GM21360 (cell line): ENCODE results near the gene MRPL45.

Experiments used
- ATAC-seq: cut with Tn5 transposase; IDR thresholded peaks from one replicate; pipeline ENCODE4 v1.9.1; 2021; ENCODE audit warnings: mild to moderate bottlenecking, moderate library complexity; ENCODE audit not compliant: unreplicated experiment

Gene MRPL45

DNA sequence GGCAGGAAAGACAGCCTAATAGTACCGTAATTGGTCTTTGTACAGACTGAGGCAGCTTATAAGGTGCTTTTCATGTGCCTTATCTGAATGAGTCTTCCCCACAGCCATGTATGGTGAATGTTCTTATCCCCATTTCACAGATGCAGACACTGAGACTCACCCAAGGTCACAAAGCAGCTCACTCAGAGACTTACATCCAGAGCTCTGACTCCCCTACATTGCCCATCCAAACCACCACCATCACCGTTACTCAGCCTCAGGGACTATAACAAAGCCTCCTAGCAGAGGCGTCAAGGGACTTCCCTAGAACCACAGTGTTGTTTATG lies 47.4 kb downstream of the MRPL45 start:
- no peak for ATAC-seq

DNA sequence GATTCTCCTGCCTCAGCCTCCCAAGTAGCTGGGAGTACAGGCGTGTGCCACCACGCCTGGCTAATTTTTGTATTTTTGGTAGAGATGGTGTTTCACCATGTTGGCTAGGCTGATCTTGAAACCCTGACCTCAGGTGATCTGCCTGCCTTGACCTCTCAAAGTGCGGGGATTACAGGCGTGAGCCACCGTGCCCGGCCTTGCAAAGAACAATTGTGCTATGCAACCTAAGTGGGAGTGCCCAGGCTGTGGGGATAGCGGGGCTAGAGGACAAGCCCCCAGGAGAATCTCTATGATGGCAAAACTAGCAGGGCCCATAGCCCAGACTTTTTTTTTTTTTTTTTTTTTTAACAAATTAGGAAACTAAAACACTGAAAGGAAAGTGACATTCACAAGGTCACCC lies 48.8 kb downstream of the MRPL45 start:
- ATAC-seq = no peak

DNA sequence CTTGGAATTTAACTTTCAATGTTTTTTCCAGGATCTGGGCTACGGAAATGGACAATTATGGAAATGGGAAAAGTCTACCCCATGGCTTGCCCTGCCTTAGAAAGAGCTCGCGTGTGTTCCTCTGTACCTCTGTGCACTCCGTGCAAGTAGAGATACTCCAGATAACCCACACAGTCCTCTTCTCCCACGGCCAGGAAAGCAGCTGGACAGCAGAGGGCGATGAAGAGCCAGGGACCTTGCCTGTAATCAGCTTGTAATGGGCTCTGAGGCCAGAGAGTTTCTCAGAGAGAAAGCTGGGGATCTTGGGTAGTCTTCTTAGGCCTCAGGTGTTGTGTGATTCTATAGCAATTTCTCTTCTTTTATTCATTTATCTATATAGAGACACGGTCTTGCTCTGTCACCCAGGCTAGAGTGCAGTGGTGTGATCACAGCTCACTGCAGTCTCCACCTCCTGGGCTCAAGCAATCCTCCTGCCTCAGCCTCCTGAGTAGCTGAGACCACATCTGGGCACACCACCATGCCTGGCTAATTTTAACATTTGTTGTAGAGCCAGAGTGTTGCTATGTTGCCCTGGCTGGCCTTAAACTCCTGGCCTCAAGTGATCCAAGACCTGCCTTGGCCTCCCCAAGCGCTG lies 52.2 kb downstream of the MRPL45 start:
- no peak for ATAC-seq

DNA sequence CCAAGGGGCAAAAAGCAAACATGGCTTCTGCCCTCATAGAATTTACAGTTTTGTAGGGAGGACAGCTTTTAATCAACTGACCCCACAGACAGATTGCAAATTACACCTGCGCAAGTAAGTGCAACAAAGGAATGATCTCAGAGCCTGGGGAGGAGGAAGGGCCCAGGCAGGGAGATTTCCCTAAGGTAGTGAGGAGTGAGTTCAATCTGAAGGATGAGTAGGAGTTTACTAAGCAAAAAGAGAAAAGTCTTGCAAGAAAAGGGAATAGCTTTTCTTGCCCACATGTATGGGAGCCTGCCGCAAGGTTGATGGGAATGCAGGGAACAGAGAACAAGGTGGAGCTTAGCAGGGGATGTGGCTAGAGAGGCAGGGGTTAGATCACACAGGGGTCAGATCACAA lies 53.1 kb downstream of the MRPL45 start:
- ATAC-seq = no peak

DNA sequence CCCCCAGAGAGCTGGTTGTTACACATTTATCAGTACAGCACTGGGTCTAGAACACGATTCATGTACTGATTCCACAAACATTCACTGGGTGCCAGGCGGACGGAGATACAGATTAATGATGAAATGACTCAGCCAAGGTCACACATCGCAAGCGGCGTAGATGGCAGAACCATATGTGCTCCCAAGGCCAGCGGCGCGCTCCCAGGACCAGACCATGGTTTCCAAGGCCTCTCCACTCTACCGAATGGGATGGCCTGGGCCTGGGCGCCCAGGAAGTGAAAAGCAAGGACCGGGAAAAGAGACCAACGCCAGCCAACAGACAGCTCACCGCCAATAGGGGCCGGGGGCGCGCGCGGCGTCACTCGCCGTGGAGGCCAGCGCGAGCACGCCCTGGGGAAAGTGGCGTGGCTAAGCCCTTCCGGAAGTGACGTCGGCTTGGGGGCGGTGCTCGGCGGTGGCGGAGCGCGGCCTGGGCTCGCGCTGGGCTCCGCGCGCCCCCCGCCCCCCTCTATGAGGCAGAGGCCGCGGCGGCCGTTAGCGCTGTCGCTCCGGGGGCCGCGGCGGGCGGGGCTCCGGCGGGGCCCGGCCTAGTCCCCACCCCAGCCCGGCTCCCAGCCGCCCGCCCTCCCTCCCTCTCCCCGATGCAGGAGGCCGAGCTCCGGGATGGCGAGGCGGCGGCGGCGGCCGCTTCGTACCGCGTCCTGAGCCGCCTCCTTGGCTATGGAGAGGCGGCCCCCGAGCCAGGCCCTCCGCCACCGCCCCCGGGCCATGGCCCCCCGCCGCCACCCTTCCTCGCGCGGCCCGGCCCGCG lies 54.6 kb downstream of the MRPL45 start, which contains the start of gene SOCS7:
Gene SOCS7, plus strand, starts transcription at position 433 of the 811 bp plus-strand sequence. Its CDS starts 209 bp downstream, at position 642.
- peak; percentile 83 for ATAC-seq

DNA sequence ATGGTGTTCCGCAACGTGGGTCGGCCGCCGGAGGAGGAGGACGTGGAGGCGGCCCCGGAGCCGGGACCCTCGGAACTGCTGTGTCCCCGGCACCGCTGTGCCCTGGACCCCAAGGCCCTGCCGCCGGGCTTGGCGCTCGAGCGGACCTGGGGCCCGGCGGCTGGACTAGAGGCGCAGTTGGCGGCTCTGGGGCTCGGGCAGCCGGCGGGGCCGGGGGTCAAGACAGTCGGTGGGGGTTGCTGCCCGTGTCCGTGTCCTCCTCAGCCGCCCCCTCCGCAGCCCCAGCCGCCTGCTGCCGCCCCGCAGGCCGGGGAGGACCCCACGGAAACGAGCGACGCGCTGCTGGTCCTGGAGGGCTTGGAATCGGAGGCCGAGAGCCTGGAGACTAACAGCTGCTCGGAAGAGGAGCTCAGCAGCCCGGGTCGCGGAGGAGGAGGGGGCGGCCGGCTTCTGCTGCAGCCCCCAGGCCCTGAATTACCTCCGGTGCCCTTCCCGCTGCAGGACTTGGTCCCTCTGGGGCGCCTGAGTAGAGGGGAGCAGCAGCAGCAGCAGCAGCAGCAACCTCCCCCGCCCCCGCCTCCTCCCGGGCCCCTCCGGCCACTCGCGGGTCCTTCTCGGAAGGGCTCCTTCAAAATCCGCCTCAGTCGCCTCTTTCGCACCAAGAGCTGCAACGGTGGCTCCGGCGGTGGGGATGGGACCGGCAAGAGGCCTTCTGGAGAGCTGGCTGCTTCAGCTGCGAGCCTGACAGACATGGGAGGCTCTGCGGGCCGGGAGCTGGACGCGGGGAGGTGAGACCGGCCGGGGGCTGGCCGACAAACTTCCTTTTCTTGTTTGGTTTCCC lies 55.5 kb downstream of the MRPL45 start:
- peak; percentile 7 for ATAC-seq

DNA sequence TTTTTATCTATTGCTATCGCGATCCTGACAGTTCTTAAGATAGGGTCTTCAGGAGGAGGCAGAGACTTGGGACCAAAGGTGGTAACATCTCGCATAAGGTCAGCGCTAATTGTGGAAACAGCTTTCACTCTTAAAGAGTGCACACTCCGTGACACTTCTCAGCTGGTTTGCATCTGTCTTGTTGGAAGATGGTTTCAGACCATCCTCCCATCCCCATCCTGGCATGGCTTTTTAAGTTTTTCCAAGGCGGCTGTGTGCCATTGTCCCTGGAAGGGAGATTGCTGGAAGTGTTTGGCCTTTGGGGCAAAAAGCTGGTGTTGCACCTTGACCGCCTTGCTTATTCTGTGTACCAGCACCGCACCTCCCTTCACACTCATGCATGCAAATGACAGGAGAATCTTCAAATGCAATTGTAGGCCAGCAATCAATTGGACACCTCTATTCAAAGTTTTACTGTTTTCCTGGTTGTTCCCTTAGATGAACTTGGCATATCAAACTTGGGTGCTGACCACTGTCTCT lies 56.2 kb downstream of the MRPL45 start:
- no peak for ATAC-seq

DNA sequence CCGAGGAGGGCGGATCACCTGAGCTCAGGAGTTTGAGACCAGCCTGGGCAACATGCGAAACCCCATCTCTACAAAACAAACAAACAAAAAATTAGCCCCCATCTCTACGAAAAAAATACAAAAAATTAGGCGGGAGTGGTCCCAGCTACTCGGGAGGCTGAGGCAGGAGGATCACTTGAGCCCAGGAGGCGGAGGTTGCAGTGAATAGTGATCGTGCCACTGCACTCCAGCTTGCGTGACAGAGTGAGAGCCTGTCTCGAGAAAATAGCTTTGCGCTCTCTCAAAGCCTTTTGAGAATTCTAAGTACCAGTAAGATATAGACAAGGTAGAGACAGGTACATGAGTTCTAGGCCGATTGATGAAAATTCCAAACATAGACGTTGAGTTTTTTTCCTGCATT lies 56.7 kb downstream of the MRPL45 start:
- ATAC-seq = no peak

DNA sequence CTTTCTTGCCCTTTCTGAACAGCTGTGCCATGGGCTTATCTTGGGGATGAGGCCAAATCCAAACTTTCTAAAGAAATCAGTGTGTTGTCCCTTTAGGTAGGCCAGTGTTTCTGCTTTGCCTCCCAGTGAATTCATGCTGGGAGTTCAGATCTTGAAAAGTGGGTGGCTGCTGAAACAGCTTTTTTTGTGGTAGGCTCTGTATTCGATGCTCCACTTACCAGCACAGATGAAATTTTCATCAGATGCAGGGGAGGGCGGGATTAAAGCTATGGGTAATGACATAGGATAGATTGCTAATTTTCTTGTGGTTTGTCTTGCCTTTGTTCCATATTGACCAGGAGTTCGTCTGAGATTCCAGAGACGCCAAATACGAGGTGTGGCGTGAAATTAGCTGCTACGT lies 57.5 kb downstream of the MRPL45 start:
- ATAC-seq = no peak

DNA sequence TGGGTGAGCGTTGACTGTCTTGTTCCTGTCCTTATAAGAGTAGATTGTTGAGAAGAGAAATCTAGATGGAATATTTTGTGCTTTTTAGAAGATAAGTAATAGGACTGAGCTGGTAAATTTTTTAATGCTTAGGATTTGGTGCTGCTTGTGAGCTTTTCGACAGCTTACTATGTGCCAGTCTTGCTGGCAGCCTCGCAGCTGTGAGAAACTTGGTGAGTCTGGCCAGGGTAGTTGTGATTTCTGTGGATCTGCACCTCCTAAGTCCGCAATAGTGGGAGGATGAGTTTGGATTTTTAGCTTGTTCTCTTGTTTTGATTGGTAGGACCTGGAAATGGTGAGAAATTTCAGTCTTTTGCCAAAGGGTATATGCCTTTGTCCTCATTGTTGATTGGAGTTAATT lies 58.3 kb downstream of the MRPL45 start:
- no peak for ATAC-seq

DNA sequence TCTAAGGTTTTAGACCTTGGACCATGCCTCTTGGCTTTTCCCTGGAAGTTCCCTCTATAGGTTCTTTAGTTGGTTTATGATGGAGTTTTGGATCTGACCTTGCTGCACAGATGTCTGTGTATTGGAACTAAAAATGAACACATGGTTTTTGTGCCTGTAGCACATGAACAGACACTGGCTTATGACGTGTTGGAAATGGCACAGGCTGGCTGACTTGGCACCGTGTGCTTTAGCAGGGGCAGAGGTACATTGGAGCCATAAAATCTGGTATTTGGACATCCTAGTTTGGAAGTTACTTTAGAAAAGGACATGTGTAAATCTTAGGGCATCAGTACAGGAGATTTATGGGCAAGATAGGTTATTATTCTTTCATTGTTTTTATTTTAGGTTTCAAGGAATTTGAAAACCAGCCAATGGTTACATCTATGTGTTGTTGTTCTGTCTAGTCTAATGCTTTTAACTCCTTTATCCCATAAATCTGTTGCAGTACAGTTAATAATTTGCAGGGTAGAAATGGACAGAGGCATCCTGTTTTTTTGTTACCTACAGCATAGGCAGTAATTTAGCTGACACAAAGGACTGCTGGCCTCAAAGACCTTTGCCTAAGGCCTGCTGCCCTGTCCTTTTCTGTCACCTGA lies 60.6 kb downstream of the MRPL45 start:
- no peak for ATAC-seq

DNA sequence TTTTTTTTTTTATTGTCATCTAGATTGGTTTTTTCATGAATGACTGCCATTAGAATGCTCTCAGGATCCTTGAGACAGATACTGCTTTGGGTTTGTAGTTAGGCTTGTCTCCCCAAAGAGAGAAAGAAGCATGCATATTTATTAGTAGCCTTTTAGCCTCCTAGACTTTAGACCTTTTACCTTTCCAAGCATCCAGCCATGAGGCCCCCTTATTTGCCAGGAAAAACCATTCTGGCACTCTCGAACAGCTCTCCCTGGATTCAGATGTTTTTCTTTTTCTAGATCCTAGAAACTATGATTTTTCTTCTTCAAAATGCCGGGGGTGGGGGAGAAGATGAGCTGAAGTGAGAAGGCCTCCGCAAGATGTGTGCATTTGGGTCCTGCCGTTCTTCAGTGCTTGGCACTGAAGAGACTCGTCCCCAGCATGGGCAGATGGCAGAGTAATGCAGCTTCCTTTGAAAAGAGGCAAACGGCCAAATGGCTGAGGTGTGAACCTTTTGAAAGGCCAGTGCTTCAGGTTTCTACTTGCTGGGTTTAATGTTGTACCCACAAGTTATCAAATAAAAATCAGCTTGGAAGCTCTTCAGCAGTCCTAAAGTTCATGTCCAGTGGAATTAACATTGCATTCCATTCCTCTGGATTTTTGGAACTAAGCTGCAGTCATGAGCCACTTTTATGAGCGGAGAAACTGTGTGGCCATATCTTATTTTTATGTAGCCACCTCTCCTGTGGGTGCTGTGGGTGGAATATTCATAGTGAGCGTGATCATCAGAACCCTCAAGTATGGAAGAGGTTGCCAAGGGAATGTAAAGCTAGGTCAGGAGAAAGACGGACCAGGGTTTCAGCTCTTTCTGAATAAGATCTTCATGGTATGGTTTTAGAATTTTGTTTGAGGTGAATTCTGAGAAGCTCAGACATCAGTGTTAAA lies 61.9 kb downstream of the MRPL45 start:
- no peak for ATAC-seq

DNA sequence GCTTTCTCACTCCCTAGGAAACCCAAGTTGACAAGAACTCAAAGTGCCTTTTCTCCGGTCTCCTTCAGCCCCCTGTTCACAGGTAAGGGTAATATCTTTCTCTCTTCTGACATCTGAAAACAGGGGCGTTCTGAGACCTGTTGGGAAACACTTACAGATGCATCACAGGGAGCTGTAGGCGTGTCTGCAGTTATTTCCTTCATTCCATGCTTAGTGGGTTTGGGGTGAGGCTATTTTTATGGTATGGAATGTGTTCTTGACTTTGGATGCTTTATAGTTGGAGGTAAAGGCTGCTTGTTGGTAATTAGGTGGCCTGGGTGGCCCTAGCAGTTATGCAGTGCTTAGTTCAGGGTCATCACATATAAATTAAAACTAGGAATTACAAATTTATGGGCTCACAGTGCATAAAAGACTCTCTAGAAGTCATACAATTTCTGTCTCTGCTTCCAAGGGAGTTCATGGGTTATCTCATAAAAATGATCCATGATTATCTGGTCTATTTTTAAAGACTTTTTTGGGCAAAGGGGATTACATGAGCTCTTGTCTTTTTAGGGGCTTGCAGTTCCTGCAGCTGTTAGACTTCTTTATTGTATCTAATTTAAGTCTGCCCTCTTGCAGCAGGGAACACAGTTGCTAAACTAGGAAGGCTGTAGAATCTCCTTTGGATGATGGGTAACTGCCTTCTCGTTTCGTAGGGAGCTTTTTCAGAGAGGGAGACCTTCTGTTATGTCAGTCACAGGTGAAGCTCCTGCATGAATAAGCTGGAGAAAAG lies 64.9 kb downstream of the MRPL45 start:
- no peak for ATAC-seq

DNA sequence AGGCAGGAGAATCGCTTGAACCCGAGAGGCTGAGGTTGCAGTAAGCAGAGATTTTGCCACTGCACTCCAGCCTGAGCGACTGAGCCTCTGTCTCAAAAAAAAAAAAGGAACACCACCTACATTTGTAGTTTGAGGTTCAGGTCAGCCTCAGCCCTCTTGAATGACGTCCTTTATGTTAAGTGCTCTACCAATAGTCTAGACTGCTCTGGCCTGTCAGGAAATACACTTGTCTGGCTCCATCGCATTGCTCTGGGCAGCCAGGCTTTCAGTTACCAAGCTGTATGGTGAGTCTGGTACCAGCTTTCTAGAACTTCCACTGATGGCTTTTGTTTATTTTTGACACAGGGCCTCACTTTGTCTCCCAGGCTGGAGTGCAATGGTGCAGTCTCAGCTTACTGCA lies 66.0 kb downstream of the MRPL45 start:
- no peak for ATAC-seq

DNA sequence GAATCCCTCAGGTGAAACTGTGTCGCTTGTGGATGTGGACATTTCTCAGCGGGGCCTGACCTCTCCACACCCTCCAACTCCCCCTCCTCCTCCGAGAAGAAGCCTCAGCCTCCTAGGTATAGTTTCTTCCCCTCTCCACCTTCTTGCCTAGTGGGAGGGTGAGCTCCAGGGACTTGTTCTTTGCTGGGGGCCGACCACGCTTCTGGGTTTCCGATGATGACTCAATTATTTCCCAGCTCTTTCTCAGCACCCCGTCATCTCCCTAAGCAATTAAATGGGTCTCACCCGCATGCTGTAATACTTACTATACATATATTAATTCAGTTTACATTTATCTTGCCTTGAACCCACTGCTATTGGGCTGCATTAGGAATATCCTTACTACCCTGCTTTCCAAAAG lies 67.8 kb downstream of the MRPL45 start:
- no peak for ATAC-seq

DNA sequence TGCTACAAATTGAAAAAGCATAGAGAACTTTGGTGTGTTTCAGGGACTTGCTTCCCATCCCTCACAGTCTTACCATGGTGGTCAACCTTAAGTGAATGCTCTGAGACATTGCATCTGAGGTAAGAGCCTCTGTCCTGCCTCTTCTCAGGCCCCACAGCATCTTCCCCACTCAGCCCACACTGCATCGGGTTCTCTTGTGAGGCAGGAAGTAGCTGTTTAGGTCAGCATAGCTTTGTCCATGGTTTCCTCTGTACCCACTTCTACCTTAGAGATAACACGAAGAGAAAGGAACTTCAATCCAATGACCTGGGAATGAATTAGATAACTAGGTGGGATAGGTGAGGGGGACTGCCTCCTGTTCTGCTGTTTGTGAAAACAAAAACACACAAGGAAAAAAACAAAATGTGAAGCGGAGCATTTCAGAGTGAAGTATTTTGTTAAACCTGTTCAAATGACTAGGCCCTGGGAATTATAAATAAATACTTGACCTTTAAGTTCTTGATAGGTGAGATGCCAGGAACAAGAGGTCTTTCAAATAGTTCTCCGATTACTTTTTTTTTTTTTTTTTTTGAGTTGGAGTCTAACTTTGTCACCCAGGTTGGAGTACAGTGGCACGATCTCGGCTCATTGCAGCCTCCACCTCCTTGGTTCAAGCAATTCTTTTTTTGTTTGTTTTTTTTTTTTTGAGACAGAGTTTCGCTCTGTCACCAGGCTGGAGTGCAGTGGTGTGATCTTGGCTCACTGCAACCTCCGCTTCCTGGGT lies 72.3 kb downstream of the MRPL45 start:
- no peak for ATAC-seq
